ENCODE results near the gene MOXD1. TPM values are rescaled to one million over a fixed set of nuclear protein-coding genes. Genes with fewer than 3 reads are reported as not detected.

MOXD1 gene
- total and polyA plus RNA-seq, 7 experiments from 2014 or later, result not detected

DNA sequence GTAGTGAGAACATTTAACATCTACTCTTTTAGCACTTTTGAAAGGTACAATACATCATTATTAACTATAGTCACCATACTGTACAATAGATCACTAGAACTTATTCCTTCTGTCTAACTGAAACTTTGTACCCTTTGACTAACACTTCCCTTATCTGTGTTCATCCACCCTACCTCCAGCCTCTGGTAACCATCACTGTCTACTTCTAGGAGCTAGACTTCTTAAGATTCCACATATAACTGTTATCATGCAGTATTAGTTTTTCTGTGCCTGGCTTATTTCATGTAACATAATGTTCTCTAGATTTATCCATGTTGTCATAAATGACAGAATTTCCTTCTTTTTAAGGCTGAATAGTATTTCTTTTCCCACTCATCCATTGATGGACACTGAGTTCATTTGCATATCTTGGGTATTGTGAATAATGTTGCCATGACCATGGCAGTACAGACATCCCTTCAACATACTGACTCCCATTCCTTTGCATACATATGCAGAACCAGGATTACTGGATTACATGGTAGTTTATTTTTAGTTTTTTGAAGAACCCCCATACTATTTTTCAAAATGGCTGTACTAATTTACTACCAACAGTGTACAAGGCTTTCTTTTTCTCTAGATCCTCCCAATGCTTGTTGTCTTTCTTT lies 135.7 kb downstream of the MOXD1 start:
- no peak for ATAC-seq
- CTCF ChIA-PET, result interaction anchor here (1.0 kb wide), 1 partner anchor 14 kb away, joined by 4 read pairs; no protein-coding TSS in a partner anchor

GRCh38 chr6:132264021-132264500 lies 137.2 kb downstream of the MOXD1 start:
- Histone ChIP-seq H3K4me1 (ENCODE audit: control insufficient read depth in 2 of 2, insufficient read depth in 2 of 2, low read length in 2 of 2) (no peaks in the 10 kb centered on the region), H3K27me3 (ENCODE audit: control insufficient read depth in 2 of 2, insufficient read depth in 2 of 2, low read length in 2 of 2) (no peaks in the 10 kb centered on the region), H3K4me3 (ENCODE audit: low read length) (no peak overlapping the region), H3K36me3 (ENCODE audit: control insufficient read depth in 2 of 3, insufficient read depth in 3 of 3, low read length in 3 of 3) (no peaks in the 10 kb centered on the region), H3K9me3 (ENCODE audit: control insufficient read depth in 2 of 3, low read length in 3 of 3) (no peaks in the 10 kb centered on the region), H3K27ac (ENCODE audit: low read depth, low read length) (no peak overlapping the region)
- intact Hi-C loops (cut with micrococcal nuclease), result no loop called here
- H3K36me3 Mint-ChIP-seq, result no peaks in the 10 kb centered on the region
- H3K27ac Mint-ChIP-seq, result no peak overlapping the region
- peaks cover 9 to 31% (median 28%) of the 10 kb centered on the region in 5 donors for H3K27me3 Mint-ChIP-seq
- ATAC-seq (no peak), DNase-seq (no peak)
- ChIA-PET POLR2A (no interaction called here), CTCF (no interaction called here)
- no peaks in the 10 kb centered on the region for H3K4me1 Mint-ChIP-seq
- H3K9me3 Mint-ChIP-seq, result no peaks in the 10 kb centered on the region
- no peak overlapping the region for H3K4me3 Mint-ChIP-seq

More for the DNA sequence above, 135.7 kb downstream of the MOXD1 start:
- Histone ChIP-seq H3K27ac (ENCODE audit: low read depth, low read length) (no peak overlapping the region), H3K4me1 (ENCODE audit: control insufficient read depth in 2 of 2, insufficient read depth in 2 of 2, low read length in 2 of 2) (no peaks in the 10 kb centered on the region), H3K4me3 (ENCODE audit: low read length) (no peak overlapping the region), H3K36me3 (ENCODE audit: control insufficient read depth in 2 of 3, insufficient read depth in 3 of 3, low read length in 3 of 3) (no peaks in the 10 kb centered on the region), H3K27me3 (ENCODE audit: control insufficient read depth in 2 of 2, insufficient read depth in 2 of 2, low read length in 2 of 2) (no peaks in the 10 kb centered on the region), H3K9me3 (ENCODE audit: control insufficient read depth in 2 of 3, low read length in 3 of 3) (no peaks in the 10 kb centered on the region)
- Mint-ChIP-seq H3K4me3 (no peak overlapping the region), H3K9me3 (no peaks in the 10 kb centered on the region), H3K27me3 (peaks cover 4 to 24% (median 21%) of the 10 kb centered on the region in 5 donors), H3K27ac (no peak overlapping the region), H3K4me1 (no peaks in the 10 kb centered on the region), H3K36me3 (no peaks in the 10 kb centered on the region)
- POLR2A ChIA-PET, result no interaction called here
- DNase-seq, result no peak
- intact Hi-C loops (cut with micrococcal nuclease), result no loop called here

- intact Hi-C loops (cut with micrococcal nuclease), result no loop called here
- Mint-ChIP-seq H3K9me3 (no peaks in the 10 kb centered on the region), H3K27ac (no peak overlapping the region), H3K27me3 (peaks cover 16 to 38% (median 25%) of the 10 kb centered on the region in 5 donors), H3K4me3 (no peak overlapping the region), H3K36me3 (no peaks in the 10 kb centered on the region), H3K4me1 (no peaks in the 10 kb centered on the region)
- DNase-seq (no peak), ATAC-seq (no peak)
- Histone ChIP-seq H3K9me3 (ENCODE audit: control insufficient read depth in 2 of 3, low read length in 3 of 3) (no peaks in the 10 kb centered on the region), H3K4me3 (ENCODE audit: low read length) (no peak overlapping the region), H3K27me3 (ENCODE audit: control insufficient read depth in 2 of 2, insufficient read depth in 2 of 2, low read length in 2 of 2) (no peaks in the 10 kb centered on the region), H3K36me3 (ENCODE audit: control insufficient read depth in 2 of 3, insufficient read depth in 3 of 3, low read length in 3 of 3) (no peaks in the 10 kb centered on the region), H3K4me1 (ENCODE audit: control insufficient read depth in 2 of 2, insufficient read depth in 2 of 2, low read length in 2 of 2) (no peaks in the 10 kb centered on the region), H3K27ac (ENCODE audit: low read depth, low read length) (no peak overlapping the region)
- POLR2A ChIA-PET, result no interaction called here
- CTCF ChIA-PET, result interaction anchor here (1.4 kb wide), 1 partner anchor 18 kb away, joined by 5 read pairs; no protein-coding TSS in a partner anchor
Observed at GRCh38 chr6:132261354-132261753, 139.9 kb downstream of the MOXD1 start.

GRCh38 chr6:132259070-132259469 lies 142.2 kb downstream of the MOXD1 start:
- no peaks in the 10 kb centered on the region for H3K36me3 ChIP-seq (ENCODE audit: control insufficient read depth in 2 of 3, insufficient read depth in 3 of 3, low read length in 3 of 3)
- ChIA-PET POLR2A (no interaction called here), CTCF (interaction anchor here (0.8 to 2.2 kb wide), 2 partner anchors 20 to 344 kb away, joined by 4 to 7 read pairs; no protein-coding TSS in a partner anchor)
- H3K9me3 ChIP-seq (ENCODE audit: control insufficient read depth in 2 of 3, low read length in 3 of 3), result no peaks in the 10 kb centered on the region
- intact Hi-C loops (cut with micrococcal nuclease), result no loop called here
- Mint-ChIP-seq H3K27ac (no peak overlapping the region), H3K4me3 (no peak overlapping the region), H3K4me1 (no peaks in the 10 kb centered on the region), H3K9me3 (peaks cover 0 to 1% (median 0%) of the 10 kb centered on the region in 11 donors), H3K27me3 (peaks cover 18 to 54% (median 34%) of the 10 kb centered on the region in 5 donors), H3K36me3 (no peaks in the 10 kb centered on the region)
- H3K27me3 ChIP-seq (ENCODE audit: control insufficient read depth in 2 of 2, insufficient read depth in 2 of 2, low read length in 2 of 2), result no peaks in the 10 kb centered on the region
- no peak for ATAC-seq
- no peak overlapping the region for H3K27ac ChIP-seq (ENCODE audit: low read depth, low read length)
- DNase-seq, result no peak
- no peak overlapping the region for H3K4me3 ChIP-seq (ENCODE audit: low read length)
- H3K4me1 ChIP-seq (ENCODE audit: control insufficient read depth in 2 of 2, insufficient read depth in 2 of 2, low read length in 2 of 2), result no peaks in the 10 kb centered on the region

DNA sequence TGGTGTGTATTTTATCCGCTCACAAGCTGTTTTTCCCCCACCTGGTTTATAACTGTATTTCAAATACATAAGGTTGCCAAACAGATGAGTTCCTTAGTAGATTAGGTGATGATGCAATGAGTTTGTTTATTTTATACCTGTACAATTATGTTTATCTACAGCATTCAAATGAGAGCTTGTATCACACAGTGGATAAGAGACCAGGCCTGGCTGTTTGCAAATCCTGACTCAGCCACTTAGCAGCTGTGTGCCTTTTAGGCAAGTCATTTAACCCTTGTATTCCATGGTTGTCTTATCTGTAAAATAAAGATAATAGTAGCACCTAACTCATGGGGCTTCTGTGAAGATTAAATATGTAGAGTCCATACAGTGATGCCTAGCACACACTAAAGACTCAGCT lies 143.7 kb downstream of the MOXD1 start:
- Histone ChIP-seq H3K27ac (ENCODE audit: low read depth, low read length) (no peak overlapping the region), H3K27me3 (ENCODE audit: control insufficient read depth in 2 of 2, insufficient read depth in 2 of 2, low read length in 2 of 2) (no peaks in the 10 kb centered on the region), H3K36me3 (ENCODE audit: control insufficient read depth in 2 of 3, insufficient read depth in 3 of 3, low read length in 3 of 3) (no peaks in the 10 kb centered on the region), H3K9me3 (ENCODE audit: control insufficient read depth in 2 of 3, low read length in 3 of 3) (no peaks in the 10 kb centered on the region), H3K4me3 (ENCODE audit: low read length) (no peak overlapping the region), H3K4me1 (ENCODE audit: control insufficient read depth in 2 of 2, insufficient read depth in 2 of 2, low read length in 2 of 2) (no peaks in the 10 kb centered on the region)
- POLR2A ChIA-PET, result no interaction called here
- DNase-seq (no peak), ATAC-seq (no peak)
- intact Hi-C loops (cut with micrococcal nuclease), result no loop called here
- CTCF ChIA-PET, result no interaction called here
- H3K4me3 Mint-ChIP-seq, result no peak overlapping the region
- H3K9me3 Mint-ChIP-seq, result peaks cover 0 to 1% (median 0%) of the 10 kb centered on the region in 11 donors
- H3K27me3 Mint-ChIP-seq, result peaks cover 18 to 47% (median 29%) of the 10 kb centered on the region in 5 donors
- H3K27ac Mint-ChIP-seq, result no peak overlapping the region
- H3K36me3 Mint-ChIP-seq, result no peaks in the 10 kb centered on the region
- no peaks in the 10 kb centered on the region for H3K4me1 Mint-ChIP-seq

DNA sequence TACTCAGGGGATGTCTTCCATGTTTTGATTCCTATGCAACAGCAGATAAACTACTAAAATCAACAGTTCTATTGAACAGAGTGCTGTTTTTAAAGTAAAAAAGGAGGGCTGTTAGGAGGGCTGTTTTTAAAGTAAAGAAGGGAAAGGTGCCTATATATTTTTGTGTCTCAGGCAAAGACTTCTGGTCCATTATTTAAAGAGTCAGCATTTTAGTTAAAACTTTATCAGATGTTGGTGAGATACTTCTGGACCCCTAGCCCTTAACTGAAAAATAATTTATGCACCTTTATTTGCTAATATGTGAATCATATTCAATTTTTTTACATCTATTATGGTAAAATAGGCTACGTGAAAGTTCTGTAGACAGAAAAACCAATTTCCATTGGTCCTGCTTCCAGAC lies 144.8 kb downstream of the MOXD1 start:
- intact Hi-C loops (cut with micrococcal nuclease), result no loop called here
- Mint-ChIP-seq H3K4me3 (no peak overlapping the region), H3K27ac (no peak overlapping the region), H3K27me3 (peaks cover 18 to 50% (median 29%) of the 10 kb centered on the region in 5 donors), H3K9me3 (peaks cover 0 to 3% (median 0%) of the 10 kb centered on the region in 11 donors), H3K36me3 (no peaks in the 10 kb centered on the region), H3K4me1 (no peaks in the 10 kb centered on the region)
- ChIA-PET POLR2A (no interaction called here), CTCF (no interaction called here)
- no peaks in the 10 kb centered on the region for H3K27me3 ChIP-seq (ENCODE audit: control insufficient read depth in 2 of 2, insufficient read depth in 2 of 2, low read length in 2 of 2)
- H3K27ac ChIP-seq (ENCODE audit: low read depth, low read length), result no peak overlapping the region
- no peaks in the 10 kb centered on the region for H3K4me1 ChIP-seq (ENCODE audit: control insufficient read depth in 2 of 2, insufficient read depth in 2 of 2, low read length in 2 of 2)
- no peaks in the 10 kb centered on the region for H3K36me3 ChIP-seq (ENCODE audit: control insufficient read depth in 2 of 3, insufficient read depth in 3 of 3, low read length in 3 of 3)
- no peaks in the 10 kb centered on the region for H3K9me3 ChIP-seq (ENCODE audit: control insufficient read depth in 2 of 3, low read length in 3 of 3)
- no peak overlapping the region for H3K4me3 ChIP-seq (ENCODE audit: low read length)
- ATAC-seq, result no peak
- DNase-seq, result no peak

DNA sequence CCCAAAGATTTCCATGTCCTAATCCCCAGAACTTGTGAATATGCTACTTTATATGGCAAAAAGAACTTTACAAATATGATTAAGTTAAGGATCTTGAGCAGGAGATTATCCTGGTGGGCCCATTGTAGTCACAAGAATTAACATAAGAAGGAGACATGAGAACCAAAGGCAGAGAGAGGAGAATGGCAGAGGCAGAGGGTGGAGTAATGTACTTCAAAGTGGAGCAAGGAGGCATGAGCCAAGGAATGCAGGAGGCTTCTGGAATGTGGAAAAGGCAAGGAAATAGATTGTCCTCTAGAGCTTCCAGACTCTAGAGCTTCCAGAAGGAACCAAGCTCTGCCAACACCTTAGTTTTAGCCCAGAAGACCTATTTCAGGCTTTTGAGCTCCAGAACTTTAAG lies 147.4 kb downstream of the MOXD1 start:
- Histone ChIP-seq H3K27me3 (ENCODE audit: control insufficient read depth in 2 of 2, insufficient read depth in 2 of 2, low read length in 2 of 2) (no peaks in the 10 kb centered on the region), H3K27ac (ENCODE audit: low read depth, low read length) (no peak overlapping the region), H3K36me3 (ENCODE audit: control insufficient read depth in 2 of 3, insufficient read depth in 3 of 3, low read length in 3 of 3) (no peaks in the 10 kb centered on the region), H3K4me3 (ENCODE audit: low read length) (no peak overlapping the region), H3K9me3 (ENCODE audit: control insufficient read depth in 2 of 3, low read length in 3 of 3) (no peaks in the 10 kb centered on the region), H3K4me1 (ENCODE audit: control insufficient read depth in 2 of 2, insufficient read depth in 2 of 2, low read length in 2 of 2) (no peaks in the 10 kb centered on the region)
- no peak overlapping the region for H3K27ac Mint-ChIP-seq
- intact Hi-C loops (cut with micrococcal nuclease), result no loop called here
- peaks cover 8 to 30% (median 17%) of the 10 kb centered on the region in 5 donors for H3K27me3 Mint-ChIP-seq
- no peaks in the 10 kb centered on the region for H3K36me3 Mint-ChIP-seq
- no peaks in the 10 kb centered on the region for H3K4me1 Mint-ChIP-seq
- peaks cover 0 to 3% (median 0%) of the 10 kb centered on the region in 11 donors for H3K9me3 Mint-ChIP-seq
- ChIA-PET CTCF (no interaction called here), POLR2A (no interaction called here)
- ATAC-seq (no peak), DNase-seq (no peak)
- no peak overlapping the region for H3K4me3 Mint-ChIP-seq

All from naive thymus-derived CD4-positive, alpha-beta T cell (primary cell).